Mononuclear cell (primary cell): ENCODE results near the gene ACOT12. TPM values are rescaled to one million over a fixed set of nuclear protein-coding genes. Genes with fewer than 3 reads are reported as not detected.
"Not testable (repeated sequence)": the region's sequence is repeated elsewhere in the genome, so short reads cannot be mapped to it uniquely, and the experiment has no call there.

Source experiments
- H3K27me3 ChIP-seq: 2 replicates; pipeline ENCODE4 v1.6.0; 2011; ENCODE audit warnings: low read length, control low read depth; ENCODE audit not compliant: insufficient read depth
- H3K4me1 ChIP-seq: 2 replicates; pipeline ENCODE4 v1.5.1; 2011; ENCODE audit warnings: mild to moderate bottlenecking, low read length, control low read depth; ENCODE audit not compliant: insufficient read depth
- H3K4me3 ChIP-seq: 2 replicates; pipeline ENCODE4 v1.5.1; 2011; ENCODE audit warnings: mild to moderate bottlenecking, low read length, moderate library complexity
- H3K9me3 ChIP-seq: 2 replicates; pipeline ENCODE4 v1.5.1; 2011; ENCODE audit warnings: low read depth, mild to moderate bottlenecking, control low read depth, low read length
- total RNA-seq: library from RNA; depleted of rRNA; stranded (reverse); fragments of >200 nt; gene quantifications from one replicate; pipeline ENCODE4 v1.2.3, GENCODE V29; 2012

ACOT12 gene
- total RNA-seq, 1 donor: 0.31 TPM

GRCh38 chr5:81409361-81409760 is 15.4 kb upstream of the ACOT12 start:
- no peak overlapping the region for H3K4me3 ChIP-seq
- H3K27me3 ChIP-seq: no peaks in the 10 kb centered on the region
- H3K9me3 ChIP-seq: no peaks in the 10 kb centered on the region
- H3K4me1 ChIP-seq: no peaks in the 10 kb centered on the region

GRCh38 chr5:81408496-81408895 is 14.6 kb upstream of the ACOT12 start:
- Histone ChIP-seq H3K27me3 (no peaks in the 10 kb centered on the region), H3K9me3 (no peaks in the 10 kb centered on the region), H3K4me3 (no peak overlapping the region), H3K4me1 (no peaks in the 10 kb centered on the region)

- H3K4me1 ChIP-seq, H3K9me3 ChIP-seq, H3K4me3 ChIP-seq, H3K27me3 ChIP-seq: not testable (repeated sequence)
Measured at GRCh38 chr5:81407811-81408210, 13.9 kb upstream of the ACOT12 start.

DNA sequence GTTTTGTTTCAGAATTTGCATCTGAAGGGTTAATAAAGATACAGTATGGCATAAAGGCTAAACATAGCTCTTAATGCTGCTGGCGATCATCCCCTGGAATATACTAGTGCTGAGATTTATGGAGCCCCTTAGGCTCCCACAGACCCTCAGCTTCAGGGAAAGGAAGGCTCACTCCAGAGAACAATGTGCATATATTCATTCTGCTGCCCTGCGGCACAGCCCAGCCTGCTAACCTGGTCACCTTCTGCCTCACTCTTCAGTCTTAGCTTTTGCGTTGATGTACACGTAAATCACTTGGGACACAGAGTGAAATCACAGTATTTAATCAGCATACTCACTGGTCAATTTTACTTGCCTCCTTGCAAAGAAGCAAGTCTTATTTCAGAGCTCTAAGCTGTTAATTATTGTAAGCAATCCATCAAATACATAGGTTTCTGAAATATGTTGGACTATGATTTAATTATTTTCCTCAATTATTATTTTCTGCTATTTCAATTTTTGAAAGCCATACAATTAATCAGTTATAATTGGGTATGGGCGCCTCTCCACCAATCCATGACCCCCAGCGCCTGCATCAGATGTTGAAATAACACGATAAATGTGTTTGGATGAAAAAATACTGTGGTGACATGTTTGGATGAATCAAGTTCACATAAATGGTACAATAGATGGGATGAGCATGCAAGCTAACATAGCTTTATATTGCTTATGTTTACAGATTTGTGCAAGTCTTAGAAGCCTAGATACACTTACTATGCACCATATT is 11.4 kb upstream of the ACOT12 start:
- Histone ChIP-seq H3K9me3 (no peaks in the 10 kb centered on the region), H3K27me3 (no peaks in the 10 kb centered on the region), H3K4me1 (no peaks in the 10 kb centered on the region), H3K4me3 (no peak overlapping the region)

GRCh38 chr5:81402192-81402930 is 8.4 kb upstream of the ACOT12 start:
- H3K4me3 ChIP-seq: no peak overlapping the region
- peaks cover 3% of the 10 kb centered on the region for H3K27me3 ChIP-seq
- H3K4me1 ChIP-seq: no peaks in the 10 kb centered on the region
- H3K9me3 ChIP-seq: no peaks in the 10 kb centered on the region

- H3K4me1 ChIP-seq: no peaks in the 10 kb centered on the region
- H3K27me3 ChIP-seq: peaks cover 13% of the 10 kb centered on the region
- no peak overlapping the region for H3K4me3 ChIP-seq
- no peaks in the 10 kb centered on the region for H3K9me3 ChIP-seq
Measured at GRCh38 chr5:81401266-81401665, 7.3 kb upstream of the ACOT12 start.

- H3K27me3 ChIP-seq: peaks cover 19% of the 10 kb centered on the region
- no peaks in the 10 kb centered on the region for H3K4me1 ChIP-seq
- no peaks in the 10 kb centered on the region for H3K9me3 ChIP-seq
- no peak overlapping the region for H3K4me3 ChIP-seq
Measured at GRCh38 chr5:81400375-81400774, 6.4 kb upstream of the ACOT12 start.

- Histone ChIP-seq H3K27me3 (peaks cover 33% of the 10 kb centered on the region), H3K4me3 (no peak overlapping the region), H3K9me3 (peaks cover 6% of the 10 kb centered on the region), H3K4me1 (peaks cover 5% of the 10 kb centered on the region)
Measured at GRCh38 chr5:81398741-81399140, 4.8 kb upstream of the ACOT12 start.

DNA sequence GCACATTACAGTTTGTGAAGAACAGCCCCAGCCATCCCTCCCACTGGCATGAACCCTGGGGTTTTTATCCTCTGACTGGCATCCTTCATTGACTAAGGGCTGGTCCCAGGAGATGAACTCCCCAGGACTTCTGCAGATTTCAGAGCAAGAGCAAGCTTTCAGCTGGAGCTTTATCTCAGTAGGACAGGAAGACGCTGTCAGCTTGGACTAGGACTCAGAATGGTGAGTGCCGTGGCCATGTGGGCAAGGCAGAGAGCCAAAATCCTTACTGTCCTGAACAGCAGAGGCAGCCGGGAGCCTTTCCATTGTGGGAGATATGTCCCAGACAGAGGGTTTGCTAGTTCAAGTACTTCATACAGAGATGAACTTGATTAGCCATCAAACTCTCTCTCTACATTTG is 3.2 kb upstream of the ACOT12 start:
- peaks cover 6% of the 10 kb centered on the region for H3K9me3 ChIP-seq
- H3K27me3 ChIP-seq: peaks cover 47% of the 10 kb centered on the region
- peaks cover 5% of the 10 kb centered on the region for H3K4me1 ChIP-seq
- H3K4me3 ChIP-seq: no peak overlapping the region

DNA sequence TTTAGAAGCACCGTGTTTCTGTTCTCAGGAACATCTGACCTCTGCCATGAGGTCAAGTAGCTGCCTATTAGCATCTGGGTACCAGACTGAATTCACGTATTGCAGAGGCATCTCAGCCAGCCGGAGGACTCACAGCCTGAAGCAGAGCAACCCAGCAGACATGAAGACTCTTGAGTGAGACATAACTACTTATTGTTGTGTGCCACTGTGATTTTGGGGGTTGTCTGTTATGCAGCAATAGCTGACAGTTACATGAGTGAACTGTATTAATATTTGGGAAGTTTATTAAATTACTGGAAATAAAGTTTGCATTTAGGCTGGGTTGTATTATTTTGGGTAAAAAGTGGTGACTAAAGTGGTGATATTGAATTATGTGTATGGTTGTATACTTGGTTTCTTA is 1.3 kb upstream of the ACOT12 start:
- H3K27me3 ChIP-seq: peaks cover 60% of the 10 kb centered on the region
- H3K4me1 ChIP-seq: peaks cover 5% of the 10 kb centered on the region
- H3K9me3 ChIP-seq: peaks cover 6% of the 10 kb centered on the region
- no peak overlapping the region for H3K4me3 ChIP-seq

DNA sequence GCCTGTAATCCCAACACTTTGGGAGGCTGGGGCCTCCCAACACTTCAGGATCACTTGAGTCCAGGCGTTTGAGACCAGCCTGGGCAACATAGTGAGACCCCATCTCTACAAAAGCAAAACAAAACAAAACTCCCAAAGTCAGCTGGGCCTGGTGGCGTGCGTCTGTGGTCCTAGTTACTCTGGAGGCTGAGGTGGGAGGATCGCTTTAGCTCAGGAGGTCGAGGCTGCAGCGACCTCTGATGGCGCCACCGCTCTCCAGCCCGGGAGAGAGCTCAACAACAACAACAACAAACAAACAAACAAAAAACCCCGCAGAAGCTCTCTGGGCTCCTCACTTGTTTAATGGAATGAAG is 528 bp downstream of the ACOT12 start:
- Histone ChIP-seq H3K4me3 (no peak overlapping the region), H3K4me1 (peaks cover 5% of the 10 kb centered on the region), H3K9me3 (peaks cover 6% of the 10 kb centered on the region), H3K27me3 (peaks cover 63% of the 10 kb centered on the region)

- Histone ChIP-seq H3K9me3 (no peaks in the 10 kb centered on the region), H3K4me3 (no peak overlapping the region), H3K4me1 (no peaks in the 10 kb centered on the region), H3K27me3 (peaks cover 34% of the 10 kb centered on the region)
Measured at GRCh38 chr5:81389025-81389424, 4.9 kb downstream of the ACOT12 start.

DNA sequence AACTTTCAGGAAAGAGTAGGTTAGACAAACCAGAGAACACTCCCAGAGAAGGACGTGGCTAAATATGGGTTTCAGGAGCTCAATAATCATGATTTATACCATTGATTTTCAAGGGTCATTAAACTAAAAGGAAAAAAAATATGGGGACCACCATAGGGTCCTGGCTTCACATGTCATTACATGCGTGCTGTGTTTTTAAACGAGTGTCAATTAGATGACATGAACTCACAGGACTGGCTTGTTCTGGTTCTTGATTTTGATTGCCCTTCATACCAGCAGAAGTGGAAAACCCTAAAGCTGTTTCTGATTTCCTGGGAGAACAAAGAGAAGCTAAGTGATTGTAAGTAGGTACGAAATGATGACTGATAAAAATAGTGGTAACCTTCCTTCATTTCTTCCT is 5.8 kb downstream of the ACOT12 start:
- H3K27me3 ChIP-seq: peaks cover 28% of the 10 kb centered on the region
- no peak overlapping the region for H3K4me3 ChIP-seq
- no peaks in the 10 kb centered on the region for H3K9me3 ChIP-seq
- H3K4me1 ChIP-seq: no peaks in the 10 kb centered on the region

GRCh38 chr5:81383867-81384266 is 10.1 kb downstream of the ACOT12 start:
- Histone ChIP-seq H3K4me1 (no peaks in the 10 kb centered on the region), H3K9me3 (no peaks in the 10 kb centered on the region), H3K27me3 (peaks cover 3% of the 10 kb centered on the region), H3K4me3 (no peak overlapping the region)

- Histone ChIP-seq H3K27me3 (no peaks in the 10 kb centered on the region), H3K4me3 (no peak overlapping the region), H3K9me3 (no peaks in the 10 kb centered on the region), H3K4me1 (no peaks in the 10 kb centered on the region)
Measured at GRCh38 chr5:81371354-81371876, 22.5 kb downstream of the ACOT12 start.

- no peak overlapping the region for H3K4me3 ChIP-seq
- no peaks in the 10 kb centered on the region for H3K27me3 ChIP-seq
- no peaks in the 10 kb centered on the region for H3K9me3 ChIP-seq
- no peaks in the 10 kb centered on the region for H3K4me1 ChIP-seq
Measured at GRCh38 chr5:81370912-81371311, 23.0 kb downstream of the ACOT12 start.
